T-helper 17 cell (primary cell): ENCODE results near the gene THBS3. TPM values are rescaled to one million over a fixed set of nuclear protein-coding genes. Genes with fewer than 3 reads are reported as not detected.
"Not testable (repeated sequence)": the region's sequence is repeated elsewhere in the genome, so short reads cannot be mapped to it uniquely, and the experiment has no call there.

Experiments used
- ATAC-seq: fragments of 150-1000 bp; cut with Tn5 transposase; 2 replicates; pipeline ENCODE4 v1.10.0; 2021; ENCODE audit warnings: mild to moderate bottlenecking, moderate library complexity
- DNase-seq, 3 donors: peaks; one replicate each; pipeline versions ENCODE4 v3.0.0 to v3.0.0-alpha.2; 2020 to 2021
- H3K9me3 ChIP-seq: one replicate; pipeline ENCODE4 v1.7.0; 2013; ENCODE audit warnings: low read length, mild to moderate bottlenecking; ENCODE audit not compliant: control insufficient read depth, poor library complexity, severe bottlenecking
- H3K27ac Mint-ChIP-seq: one replicate; pipeline ENCODE4 v1.8.0; 2022; ENCODE audit warnings: mild to moderate bottlenecking, moderate library complexity, mixed read lengths
- H3K27me3 Mint-ChIP-seq: one replicate; pipeline ENCODE4 v1.8.0; 2022; ENCODE audit warnings: mixed read lengths
- H3K36me3 Mint-ChIP-seq: one replicate; pipeline ENCODE4 v1.8.0; 2022; ENCODE audit warnings: low read depth, mixed read lengths
- H3K4me1 Mint-ChIP-seq: one replicate; pipeline ENCODE4 v1.8.0; 2022; ENCODE audit warnings: mild to moderate bottlenecking, mixed read lengths
- H3K4me3 Mint-ChIP-seq: one replicate; pipeline ENCODE4 v1.8.0; 2022; ENCODE audit warnings: mild to moderate bottlenecking, moderate library complexity, mixed read lengths
- total RNA-seq, 4 donors: library from RNA in 2 of 4; stranded (reverse) in 2 of 4; gene quantifications; one replicate each; pipeline ENCODE4 v1.2.3 and lab custom pipeline; 2022 to 2026

THBS3 gene
- total RNA-seq, 2 donors from 2014 or later = 34.6 to 38.4 TPM

DNA sequence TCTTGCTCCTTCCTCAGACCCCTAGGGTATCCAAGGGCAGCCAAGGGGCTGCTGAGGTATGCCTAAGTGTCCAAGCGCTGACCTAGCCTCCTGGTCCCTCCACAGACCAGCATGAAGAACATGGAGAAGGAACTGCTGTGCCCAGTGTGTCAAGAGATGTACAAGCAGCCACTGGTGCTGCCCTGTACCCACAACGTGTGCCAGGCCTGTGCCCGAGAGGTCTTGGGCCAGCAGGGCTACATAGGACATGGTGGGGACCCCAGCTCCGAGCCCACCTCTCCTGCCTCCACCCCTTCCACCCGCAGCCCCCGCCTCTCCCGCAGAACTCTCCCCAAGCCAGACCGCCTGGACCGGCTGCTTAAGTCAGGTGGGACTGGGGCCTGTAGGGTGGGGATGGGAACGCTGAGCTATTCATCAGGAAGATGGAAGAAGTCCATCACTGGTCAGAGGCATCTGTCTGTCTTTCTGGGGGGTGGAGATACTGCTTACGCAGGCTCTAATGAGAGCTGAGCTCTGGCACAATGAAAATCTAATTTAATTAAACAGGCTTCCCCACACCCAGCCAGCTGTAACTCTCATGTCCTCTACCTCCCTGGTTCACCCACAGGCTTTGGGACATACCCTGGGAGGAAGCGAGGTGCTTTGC lies 32.3 kb downstream of the THBS3 start:
- Mint-ChIP-seq H3K4me3 (peak overlapping the region; percentile 99), H3K27ac (peak overlapping the region; percentile 98), H3K27me3 (no peaks in the 10 kb centered on the region), H3K4me1 (peaks cover 38% of the 10 kb centered on the region), H3K36me3 (peaks cover 9% of the 10 kb centered on the region)
- ATAC-seq = no peak
- H3K9me3 ChIP-seq = no peaks in the 10 kb centered on the region
- no peak for DNase-seq

DNA sequence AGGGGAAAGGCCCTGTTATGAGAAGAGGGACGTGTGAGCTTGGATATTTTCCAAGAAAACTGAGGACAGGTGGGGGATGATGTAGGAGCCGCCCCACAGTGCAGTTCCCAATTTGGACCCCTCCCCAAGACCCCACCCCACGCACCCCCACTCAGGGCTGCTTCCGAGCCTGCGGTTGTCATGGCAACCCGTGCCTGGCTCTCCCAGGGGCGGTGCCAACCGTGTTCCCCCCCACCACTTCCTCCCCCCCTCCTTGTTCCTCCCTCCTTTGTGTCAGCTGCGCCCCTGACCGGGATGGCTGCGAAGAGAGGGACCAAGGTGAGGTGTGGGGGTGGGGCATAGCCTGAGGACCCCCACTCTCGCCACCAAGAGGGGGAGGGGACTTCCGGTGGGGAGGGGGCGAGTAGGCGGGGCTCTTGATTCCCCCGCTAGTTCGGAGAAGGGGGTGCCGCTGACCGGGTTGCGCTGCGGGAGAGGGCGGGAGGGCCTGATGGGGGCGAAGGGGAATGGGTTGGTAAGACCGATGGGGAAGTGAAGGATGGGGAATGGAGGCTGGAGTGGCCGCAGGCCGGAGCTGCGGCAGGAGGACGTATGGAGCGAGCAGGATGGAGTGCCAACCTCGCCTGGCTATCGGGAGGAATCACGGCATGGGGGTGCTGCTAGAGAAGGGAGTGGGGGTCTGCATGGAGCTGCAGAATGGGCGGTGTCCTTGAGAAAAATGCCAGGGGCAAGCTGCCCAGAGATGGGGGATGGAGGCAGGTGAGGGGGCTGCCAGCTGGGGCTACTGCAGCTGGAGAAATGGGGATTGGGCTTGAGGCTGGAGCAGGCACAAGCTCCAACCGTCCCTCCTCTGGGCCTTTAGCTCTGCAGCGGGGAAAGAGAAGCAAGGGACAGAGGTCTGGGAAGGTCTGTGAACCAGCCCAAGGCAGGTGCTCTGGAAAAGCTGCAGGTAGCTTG lies 33.1 kb downstream of the THBS3 start:
- H3K27ac Mint-ChIP-seq = peak overlapping the region; percentile 98
- H3K27me3 Mint-ChIP-seq = no peaks in the 10 kb centered on the region
- no peaks in the 10 kb centered on the region for H3K9me3 ChIP-seq
- peaks cover 40% of the 10 kb centered on the region for H3K4me1 Mint-ChIP-seq
- DNase-seq = peak; percentile 37 to 52 (median 39)
- H3K36me3 Mint-ChIP-seq = peaks cover 10% of the 10 kb centered on the region
- H3K4me3 Mint-ChIP-seq = peak overlapping the region; percentile 99
- ATAC-seq = peak; percentile 8

DNA sequence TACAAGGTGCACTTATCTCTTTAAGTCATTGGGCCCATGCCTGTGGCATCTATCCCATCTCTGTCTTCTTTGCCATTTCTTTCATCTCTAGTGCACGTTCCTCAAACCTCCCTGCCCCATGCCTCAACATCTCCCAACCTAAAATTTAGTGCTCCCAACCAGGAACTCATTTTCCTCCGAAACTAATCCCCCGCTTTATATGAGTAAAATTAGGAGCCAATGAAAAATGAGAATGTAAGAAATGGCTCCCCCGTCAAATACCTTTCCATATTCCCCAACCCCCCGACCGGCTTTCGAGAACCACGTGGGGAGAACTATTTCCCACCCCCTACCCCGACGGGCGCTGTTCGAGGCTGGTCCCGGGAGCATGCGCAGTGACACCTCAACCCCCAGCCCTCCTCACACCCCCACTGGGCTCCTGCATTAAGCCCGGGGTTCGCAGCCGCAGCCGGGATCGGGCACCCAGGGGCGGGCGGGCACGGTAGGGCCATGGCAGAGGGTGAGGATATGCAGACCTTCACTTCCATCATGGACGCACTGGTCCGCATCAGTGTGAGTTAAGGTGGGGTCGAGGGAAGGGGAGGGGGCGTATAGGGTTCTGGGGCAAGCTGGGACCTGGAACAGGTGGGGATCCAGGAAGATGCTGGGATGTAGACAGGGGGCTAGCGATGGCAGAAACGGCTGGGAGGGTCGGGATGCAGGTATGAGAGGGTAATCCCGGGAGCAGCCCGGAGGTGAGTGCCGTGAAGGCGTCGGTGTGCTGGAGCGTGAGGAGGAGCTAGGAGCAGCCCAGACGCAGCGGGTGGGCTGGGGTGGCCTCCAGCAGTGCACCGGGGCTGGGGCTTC lies 34.0 kb downstream of the THBS3 start, which contains the start of gene TRIM46:
Gene TRIM46 (plus strand): TSS at position 372 of the 846 bp plus-strand sequence. CDS start 118 bp downstream, at position 490.
- peak; percentile 29 for ATAC-seq

DNA sequence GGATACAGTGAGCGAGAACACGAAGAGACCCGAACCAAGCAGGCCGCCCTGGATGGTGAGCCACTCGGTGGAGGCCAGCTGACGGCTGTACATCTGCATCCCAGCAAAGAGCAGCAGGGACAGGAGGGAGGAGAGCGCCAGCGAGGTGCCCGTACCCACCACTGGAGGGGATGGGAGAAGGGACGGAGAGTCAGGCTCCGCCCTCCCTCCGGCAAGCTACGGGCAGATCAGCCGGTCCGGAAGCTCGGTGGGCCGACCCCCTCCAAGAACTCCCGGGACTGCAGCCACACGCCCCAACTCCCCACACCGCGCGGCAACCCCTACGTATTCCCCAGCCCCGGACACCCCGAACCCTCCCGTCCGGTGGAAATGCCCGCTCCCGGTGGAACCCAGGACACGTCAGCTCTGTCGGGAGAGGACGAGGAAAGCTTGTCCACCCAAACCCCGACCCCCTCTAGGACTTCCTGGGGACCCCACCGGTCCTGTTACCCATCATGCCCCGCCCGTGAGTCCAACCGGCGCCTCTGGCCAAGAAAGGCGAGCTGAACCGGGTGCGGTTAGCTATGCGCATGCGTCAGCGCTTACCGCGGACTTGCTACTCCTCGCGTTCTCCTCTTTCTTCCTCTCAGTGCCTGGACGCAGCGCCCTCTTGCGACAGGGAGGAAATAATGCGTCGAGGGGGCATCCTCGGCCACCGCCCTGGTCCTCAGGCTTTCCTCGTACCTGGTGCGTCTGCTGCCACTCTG lies 34.8 kb downstream of the THBS3 start, which contains the start of gene KRTCAP2:
Gene KRTCAP2 (minus strand): TSS at position 573 of the 746 bp plus-strand sequence. CDS start 80 bp downstream, at position 493.
- Mint-ChIP-seq H3K27me3 (no peaks in the 10 kb centered on the region), H3K27ac (peak within 1 kb of the TSS; percentile 98), H3K4me1 (peaks cover 48% of the 10 kb centered on the region)

More for the DNA sequence above, 34.0 kb downstream of the THBS3 start, which contains the start of gene TRIM46:
- DNase-seq = peak; percentile 33 to 64 (median 49)
- Mint-ChIP-seq H3K4me3 (peak within 1 kb of the TSS; percentile 99), H3K36me3 (peaks cover 8% of the 10 kb centered on the region), H3K27me3 (no peaks in the 10 kb centered on the region), H3K27ac (peak within 1 kb of the TSS; percentile 98), H3K4me1 (peaks cover 47% of the 10 kb centered on the region)
- H3K9me3 ChIP-seq = no peaks in the 10 kb centered on the region

DNA sequence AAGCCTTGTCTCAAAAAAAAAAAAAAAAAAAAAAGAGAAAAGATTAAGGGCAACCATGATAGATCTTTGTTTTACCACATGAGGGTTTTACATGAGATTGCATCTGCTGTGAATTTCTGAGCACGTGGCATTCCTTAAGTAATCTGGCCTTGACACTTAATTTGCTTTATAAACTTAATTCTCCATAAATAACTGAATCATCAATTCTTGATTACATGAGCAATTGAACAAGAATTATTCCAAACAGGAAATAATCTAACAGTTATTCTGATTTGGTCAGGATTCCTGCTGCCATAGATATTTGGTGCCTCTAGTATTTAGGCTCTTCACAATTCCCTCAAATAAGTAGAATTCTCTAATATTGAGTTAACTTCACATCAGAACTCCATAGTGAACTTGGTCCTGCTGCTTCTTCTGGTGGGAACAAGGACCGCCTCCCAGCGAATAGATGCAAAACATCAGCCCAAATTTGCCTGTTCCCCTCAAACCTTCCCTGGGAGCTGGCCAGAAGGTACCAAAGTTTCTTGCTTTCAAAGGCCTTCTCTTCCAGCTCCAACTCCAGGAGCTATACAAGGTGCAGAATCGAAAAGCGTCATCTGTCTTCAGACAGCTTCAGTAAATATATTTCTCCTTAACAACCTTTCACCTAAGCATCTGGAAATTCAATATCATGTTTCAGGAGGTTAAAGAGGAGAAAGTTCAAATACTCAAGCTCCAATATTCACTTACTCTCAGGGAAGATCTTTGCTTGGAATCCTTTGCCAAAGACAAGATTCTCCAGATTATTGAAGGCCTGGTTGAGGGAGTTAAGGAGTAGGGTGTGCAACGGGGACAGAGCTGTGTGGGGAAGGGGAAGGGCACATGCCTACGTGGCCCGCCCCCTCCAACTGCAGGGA lies 35.6 kb downstream of the THBS3 start:
- ATAC-seq (peak; percentile 31), DNase-seq (no peak)
- no peaks in the 10 kb centered on the region for H3K27me3 Mint-ChIP-seq
- H3K9me3 ChIP-seq = no peaks in the 10 kb centered on the region
- peak overlapping the region; percentile 98 for H3K27ac Mint-ChIP-seq
- peaks cover 55% of the 10 kb centered on the region for H3K4me1 Mint-ChIP-seq
- peak overlapping the region; percentile 99 for H3K4me3 Mint-ChIP-seq
- H3K36me3 Mint-ChIP-seq = peaks cover 8% of the 10 kb centered on the region

More for the DNA sequence above, 34.8 kb downstream of the THBS3 start, which contains the start of gene KRTCAP2:
- DNase-seq (peak; percentile 89 to 93 (median 90)), ATAC-seq (peak; percentile 84)
- H3K9me3 ChIP-seq = no peaks in the 10 kb centered on the region
- peaks cover 8% of the 10 kb centered on the region for H3K36me3 Mint-ChIP-seq
- H3K4me3 Mint-ChIP-seq = peak within 1 kb of the TSS; percentile 99

DNA sequence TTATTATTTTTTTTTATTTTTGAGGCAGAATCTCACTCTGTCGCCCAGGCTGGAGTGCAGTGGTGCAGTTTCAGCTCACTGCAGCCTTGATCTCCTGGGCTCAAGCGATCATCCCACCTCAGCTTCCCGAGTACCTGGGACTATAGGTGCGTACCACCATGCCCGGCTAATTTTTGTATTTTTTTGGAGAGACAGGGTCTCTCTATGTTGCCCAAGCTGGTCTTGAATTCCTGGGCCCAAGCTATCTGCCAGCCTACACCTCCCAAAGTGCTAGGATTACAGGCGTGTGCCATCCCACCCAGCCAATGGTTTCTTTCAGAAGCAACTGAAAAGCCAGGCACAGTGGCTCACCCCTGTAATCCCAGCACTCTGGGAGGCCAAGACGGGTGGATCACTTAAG lies 36.9 kb downstream of the THBS3 start:
- Mint-ChIP-seq H3K36me3 (peaks cover 8% of the 10 kb centered on the region), H3K27me3 (no peaks in the 10 kb centered on the region), H3K4me3 (no peak overlapping the region), H3K27ac (no peak overlapping the region), H3K4me1 (peaks cover 47% of the 10 kb centered on the region)
- DNase-seq (no peak), ATAC-seq (no peak)
- H3K9me3 ChIP-seq = no peaks in the 10 kb centered on the region

DNA sequence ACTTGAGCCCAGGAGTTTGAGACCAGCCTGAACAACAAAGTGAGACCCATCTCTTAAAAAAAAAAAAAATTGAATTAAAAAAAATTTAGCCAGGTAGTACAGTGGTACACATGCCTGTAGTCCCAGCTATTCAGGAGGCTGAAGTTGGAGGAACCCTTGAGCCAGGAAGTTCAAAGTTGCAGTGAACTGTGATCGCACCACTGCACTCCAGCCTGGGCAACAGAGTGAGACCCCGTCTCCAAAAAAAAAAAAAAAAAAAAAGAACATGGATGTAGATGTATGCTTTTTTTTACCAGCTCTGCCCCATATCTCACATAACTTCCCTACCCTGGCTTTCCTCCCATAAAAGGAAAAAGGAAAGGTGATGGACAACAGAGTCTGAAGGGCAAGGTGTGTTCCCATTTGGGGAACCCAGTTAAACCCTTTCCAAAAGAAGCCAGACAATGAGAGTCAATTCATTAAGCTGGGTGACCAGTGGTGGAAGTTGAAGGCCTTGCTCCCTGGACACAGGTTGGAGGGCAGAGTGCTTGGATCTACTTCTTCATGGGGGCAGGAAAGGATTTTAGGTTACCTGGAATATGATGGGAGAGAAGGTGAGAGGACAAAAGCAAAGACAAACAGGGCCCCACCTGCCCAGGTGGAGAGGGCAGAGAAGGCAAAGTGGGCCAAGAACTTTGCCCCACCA lies 37.5 kb downstream of the THBS3 start:
- no peaks in the 10 kb centered on the region for H3K27me3 Mint-ChIP-seq
- no peaks in the 10 kb centered on the region for H3K9me3 ChIP-seq
- H3K36me3 Mint-ChIP-seq = peaks cover 8% of the 10 kb centered on the region
- no peak overlapping the region for H3K4me3 Mint-ChIP-seq
- no peak for DNase-seq
- ATAC-seq = no peak
- no peak overlapping the region for H3K27ac Mint-ChIP-seq
- peaks cover 47% of the 10 kb centered on the region for H3K4me1 Mint-ChIP-seq

DNA sequence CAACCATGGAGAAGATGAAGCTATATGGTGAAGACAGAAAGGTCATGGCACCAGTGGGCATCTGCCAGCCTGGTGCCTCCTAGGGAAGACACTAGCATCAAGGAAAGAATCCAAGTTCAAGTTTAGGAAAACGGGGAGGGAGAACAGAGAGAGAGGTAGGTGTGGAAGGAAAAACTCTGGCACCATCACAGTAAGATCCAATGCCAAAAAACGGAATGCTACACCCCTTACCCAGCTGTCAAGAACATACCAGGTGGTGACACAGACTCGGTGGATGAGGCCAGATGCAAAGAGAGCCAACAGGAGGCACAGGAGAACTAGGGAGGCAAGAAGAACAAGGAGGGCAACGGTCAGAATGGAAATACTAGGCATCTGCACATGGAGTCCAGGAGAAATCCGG lies 38.2 kb downstream of the THBS3 start:
- DNase-seq (no peak), ATAC-seq (no peak)
- Mint-ChIP-seq H3K4me3 (no peak overlapping the region), H3K27me3 (no peaks in the 10 kb centered on the region), H3K27ac (no peak overlapping the region), H3K36me3 (peaks cover 8% of the 10 kb centered on the region), H3K4me1 (peaks cover 41% of the 10 kb centered on the region)
- no peaks in the 10 kb centered on the region for H3K9me3 ChIP-seq

DNA sequence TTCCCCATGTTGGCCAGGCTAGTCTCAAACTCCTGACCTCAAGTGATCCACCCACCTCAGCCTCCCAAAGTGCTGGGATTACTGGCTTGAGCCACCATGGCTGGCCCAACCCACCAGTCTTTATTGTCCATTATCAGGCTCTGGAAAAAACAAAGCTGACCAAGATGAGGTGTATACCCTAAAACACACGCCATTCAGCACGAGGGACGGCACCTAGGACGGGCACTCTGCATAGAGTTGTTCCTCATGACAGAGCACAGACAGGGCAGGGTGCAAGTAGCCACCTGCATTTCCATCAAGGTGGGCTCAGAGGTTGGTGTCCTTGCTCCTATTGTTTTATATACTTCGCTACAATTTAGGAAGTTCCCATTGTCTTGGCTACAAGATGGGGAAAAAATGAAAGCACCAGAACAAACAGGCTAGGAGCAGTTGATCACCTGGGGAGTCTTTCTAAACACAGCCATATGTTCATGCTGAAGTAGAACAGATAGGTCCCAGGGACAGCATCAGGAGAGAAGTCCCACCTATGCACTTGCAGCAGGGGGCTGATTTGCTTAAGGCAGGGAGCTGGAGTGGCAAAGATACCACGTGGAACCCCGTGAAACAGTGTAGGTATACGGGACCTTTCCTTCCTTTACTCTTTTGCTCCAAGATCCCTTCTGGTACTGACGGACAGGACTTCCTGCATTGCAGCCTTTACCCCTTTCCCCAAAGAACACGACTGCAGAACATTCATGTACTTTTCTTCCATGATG lies 39.1 kb downstream of the THBS3 start:
- DNase-seq (no peak), ATAC-seq (no peak)
- no peak overlapping the region for H3K4me3 Mint-ChIP-seq
- H3K9me3 ChIP-seq = no peaks in the 10 kb centered on the region
- H3K4me1 Mint-ChIP-seq = peaks cover 37% of the 10 kb centered on the region
- no peaks in the 10 kb centered on the region for H3K27me3 Mint-ChIP-seq
- no peak overlapping the region for H3K27ac Mint-ChIP-seq
- peaks cover 8% of the 10 kb centered on the region for H3K36me3 Mint-ChIP-seq

DNA sequence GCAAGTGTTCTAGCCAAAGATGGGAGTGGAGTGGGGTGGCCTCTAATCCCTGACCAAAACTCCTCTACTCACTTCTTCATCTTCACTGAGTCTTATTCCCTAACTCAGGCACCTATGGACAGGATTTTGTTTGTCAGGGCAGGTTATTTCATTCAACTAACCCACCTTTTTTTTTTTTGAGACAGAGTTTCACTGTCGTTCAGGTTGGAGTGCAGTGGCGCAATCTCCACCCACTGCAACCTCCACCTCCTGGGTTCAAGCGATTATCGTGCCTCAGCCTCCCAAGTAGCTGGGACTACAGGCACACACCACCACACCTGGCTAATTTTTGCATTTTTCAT lies 39.6 kb downstream of the THBS3 start:
- ATAC-seq, H3K9me3 ChIP-seq, H3K27ac Mint-ChIP-seq, H3K27me3 Mint-ChIP-seq, H3K36me3 Mint-ChIP-seq, DNase-seq: not testable (repeated sequence)
- H3K4me1 Mint-ChIP-seq = peaks cover 32% of the 10 kb centered on the region
- H3K4me3 Mint-ChIP-seq = peak overlapping the region; percentile 78
